ENCODE results near the gene CCDC51. TPM values are rescaled to one million over a fixed set of nuclear protein-coding genes. Genes with fewer than 3 reads are reported as not detected.
A peak's percentile ranks its signal among the peaks of the same experiment; 100 is the strongest.

CCDC51 gene
- total RNA-seq, 1 donor from 2014 or later: 11.4 TPM

DNA sequence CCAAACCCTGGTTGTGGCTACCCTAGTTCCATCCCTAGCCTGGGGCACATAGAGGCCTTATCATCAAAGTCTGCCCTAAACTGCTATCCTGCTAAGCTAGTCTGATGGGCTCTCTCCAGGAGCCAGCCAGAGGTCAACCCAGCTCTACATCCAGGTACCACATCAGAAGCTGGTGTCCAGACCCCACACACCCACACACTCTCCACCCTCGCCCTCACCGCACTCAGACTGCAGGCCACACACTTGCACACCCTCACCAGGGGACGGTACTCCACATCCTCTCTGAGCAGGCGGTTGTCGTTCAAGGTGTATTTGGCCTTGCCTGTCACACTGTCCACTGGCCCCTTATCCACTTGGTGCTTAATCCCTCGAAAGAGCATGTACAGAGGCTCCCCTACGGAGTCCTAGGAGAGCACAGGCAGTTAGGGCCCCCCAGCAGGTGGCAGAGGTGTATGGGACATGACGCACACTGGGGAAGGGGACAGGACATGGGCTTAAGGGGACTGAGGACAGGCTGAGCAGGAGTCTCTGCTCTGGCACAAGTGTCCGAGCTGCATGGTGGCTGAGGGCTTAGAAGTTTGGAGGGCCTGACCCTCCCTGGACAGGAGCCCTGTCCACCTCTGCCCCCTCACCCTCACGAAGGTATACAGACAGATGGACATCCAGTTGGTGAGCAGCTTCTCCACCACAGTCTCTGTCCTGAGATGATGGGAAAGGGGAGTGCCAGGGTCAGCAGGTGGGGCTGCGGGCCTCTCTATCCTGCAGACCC is 28.1 kb downstream of the CCDC51 start:
- intact Hi-C loops (cut with DNase I): no loop called here
- TF ChIP-seq, protein P1, sequence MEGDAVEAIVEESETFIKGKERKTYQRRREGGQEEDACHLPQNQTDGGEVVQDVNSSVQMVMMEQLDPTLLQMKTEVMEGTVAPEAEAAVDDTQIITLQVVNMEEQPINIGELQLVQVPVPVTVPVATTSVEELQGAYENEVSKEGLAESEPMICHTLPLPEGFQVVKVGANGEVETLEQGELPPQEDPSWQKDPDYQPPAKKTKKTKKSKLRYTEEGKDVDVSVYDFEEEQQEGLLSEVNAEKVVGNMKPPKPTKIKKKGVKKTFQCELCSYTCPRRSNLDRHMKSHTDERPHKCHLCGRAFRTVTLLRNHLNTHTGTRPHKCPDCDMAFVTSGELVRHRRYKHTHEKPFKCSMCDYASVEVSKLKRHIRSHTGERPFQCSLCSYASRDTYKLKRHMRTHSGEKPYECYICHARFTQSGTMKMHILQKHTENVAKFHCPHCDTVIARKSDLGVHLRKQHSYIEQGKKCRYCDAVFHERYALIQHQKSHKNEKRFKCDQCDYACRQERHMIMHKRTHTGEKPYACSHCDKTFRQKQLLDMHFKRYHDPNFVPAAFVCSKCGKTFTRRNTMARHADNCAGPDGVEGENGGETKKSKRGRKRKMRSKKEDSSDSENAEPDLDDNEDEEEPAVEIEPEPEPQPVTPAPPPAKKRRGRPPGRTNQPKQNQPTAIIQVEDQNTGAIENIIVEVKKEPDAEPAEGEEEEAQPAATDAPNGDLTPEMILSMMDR (IDR thresholded peaks at IDR 0.05): no peak
- no peaks in the 10 kb centered on the region for H3K9me3 ChIP-seq
- no peaks in the 10 kb centered on the region for H3K27me3 ChIP-seq
- H3K4me1 ChIP-seq: no peaks in the 10 kb centered on the region
- no peak overlapping the region for H3K27ac ChIP-seq
- H3K4me3 ChIP-seq: no peak overlapping the region
- peaks cover 71% of the 10 kb centered on the region for H3K36me3 ChIP-seq
- peak; percentile 44 for DNase-seq
- no peak for ATAC-seq

DNA sequence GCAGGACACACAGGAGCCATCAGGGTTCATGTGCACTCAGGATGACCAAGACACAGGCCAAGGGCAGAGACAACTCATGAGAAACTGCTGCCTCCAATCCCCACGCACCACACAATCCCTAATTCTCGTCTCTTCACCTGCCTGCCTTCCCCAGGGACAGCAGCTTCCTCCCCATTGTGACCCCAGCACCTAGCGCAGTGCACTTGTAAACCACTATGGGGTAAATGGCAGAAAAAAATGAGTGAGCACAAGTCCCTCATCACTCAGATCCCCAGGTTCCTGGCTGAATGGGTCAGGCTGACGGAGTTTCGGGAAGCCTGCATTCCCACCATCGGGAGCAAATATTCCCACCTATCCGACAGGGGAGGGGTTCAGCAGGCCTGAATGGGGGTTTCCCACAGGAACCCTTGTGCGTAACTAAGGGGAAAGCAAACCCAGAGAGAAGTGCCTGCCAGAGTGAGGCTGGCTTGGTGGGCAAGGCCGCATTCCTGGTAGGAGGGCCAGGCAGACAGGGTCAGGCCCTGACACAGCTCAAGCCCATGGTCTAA is 28.8 kb downstream of the CCDC51 start:
- Histone ChIP-seq H3K4me3 (no peak overlapping the region), H3K9me3 (no peaks in the 10 kb centered on the region), H3K4me1 (no peaks in the 10 kb centered on the region), H3K27ac (no peak overlapping the region), H3K27me3 (no peaks in the 10 kb centered on the region), H3K36me3 (peaks cover 76% of the 10 kb centered on the region)
- no peak for DNase-seq
- TF ChIP-seq, protein P1 (IDR thresholded peaks at IDR 0.05): no peak
- intact Hi-C loops (cut with DNase I): no loop called here
- no peak for ATAC-seq

DNA sequence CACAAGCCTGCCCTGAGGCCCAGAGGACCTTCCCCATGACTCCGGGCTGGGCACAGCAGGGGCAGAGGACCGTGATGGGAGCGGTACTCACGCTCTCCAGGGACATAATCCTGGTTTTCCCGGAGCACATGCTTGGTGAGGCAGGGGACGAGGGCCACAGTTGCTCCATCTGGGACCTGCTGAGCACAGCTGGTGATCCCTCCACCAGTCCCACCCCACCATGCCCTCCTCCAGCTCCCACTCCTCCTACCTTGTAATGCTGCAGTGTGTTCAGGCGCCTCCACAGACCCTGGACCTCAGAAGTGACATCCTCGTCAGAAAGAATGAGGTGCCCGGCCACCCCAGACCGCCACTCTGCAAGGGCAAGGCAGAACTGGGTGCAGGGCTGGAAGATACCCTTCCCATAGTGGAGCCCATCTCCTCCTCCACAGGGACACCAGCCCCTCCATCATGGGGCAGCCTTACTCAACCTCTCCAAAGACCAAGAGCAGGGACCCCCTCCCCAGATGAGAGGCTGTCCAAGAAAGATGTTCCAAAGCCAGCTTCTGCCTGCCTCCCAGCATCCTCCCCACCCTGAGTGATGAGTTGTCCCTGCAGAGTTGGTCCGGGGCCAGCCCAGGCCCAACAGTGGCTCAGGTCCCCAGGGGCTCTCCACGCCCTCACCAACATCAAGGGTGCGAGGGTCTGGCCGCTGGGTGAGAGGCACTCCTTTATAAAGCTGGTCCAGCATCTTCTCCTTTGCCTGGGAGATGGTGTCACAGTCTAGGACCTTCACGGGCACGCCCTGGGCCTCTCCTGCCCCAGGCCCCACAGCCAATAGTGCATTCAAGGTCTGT is 29.5 kb downstream of the CCDC51 start:
- peaks cover 76% of the 10 kb centered on the region for H3K36me3 ChIP-seq
- no peaks in the 10 kb centered on the region for H3K4me1 ChIP-seq
- H3K27me3 ChIP-seq: no peaks in the 10 kb centered on the region
- no peaks in the 10 kb centered on the region for H3K9me3 ChIP-seq
- TF ChIP-seq, protein P1 (IDR thresholded peaks at IDR 0.05): no peak
- no peak overlapping the region for H3K27ac ChIP-seq
- ATAC-seq: no peak
- DNase-seq: peak; percentile 43
- H3K4me3 ChIP-seq: no peak overlapping the region
- intact Hi-C loops (cut with DNase I): no loop called here

DNA sequence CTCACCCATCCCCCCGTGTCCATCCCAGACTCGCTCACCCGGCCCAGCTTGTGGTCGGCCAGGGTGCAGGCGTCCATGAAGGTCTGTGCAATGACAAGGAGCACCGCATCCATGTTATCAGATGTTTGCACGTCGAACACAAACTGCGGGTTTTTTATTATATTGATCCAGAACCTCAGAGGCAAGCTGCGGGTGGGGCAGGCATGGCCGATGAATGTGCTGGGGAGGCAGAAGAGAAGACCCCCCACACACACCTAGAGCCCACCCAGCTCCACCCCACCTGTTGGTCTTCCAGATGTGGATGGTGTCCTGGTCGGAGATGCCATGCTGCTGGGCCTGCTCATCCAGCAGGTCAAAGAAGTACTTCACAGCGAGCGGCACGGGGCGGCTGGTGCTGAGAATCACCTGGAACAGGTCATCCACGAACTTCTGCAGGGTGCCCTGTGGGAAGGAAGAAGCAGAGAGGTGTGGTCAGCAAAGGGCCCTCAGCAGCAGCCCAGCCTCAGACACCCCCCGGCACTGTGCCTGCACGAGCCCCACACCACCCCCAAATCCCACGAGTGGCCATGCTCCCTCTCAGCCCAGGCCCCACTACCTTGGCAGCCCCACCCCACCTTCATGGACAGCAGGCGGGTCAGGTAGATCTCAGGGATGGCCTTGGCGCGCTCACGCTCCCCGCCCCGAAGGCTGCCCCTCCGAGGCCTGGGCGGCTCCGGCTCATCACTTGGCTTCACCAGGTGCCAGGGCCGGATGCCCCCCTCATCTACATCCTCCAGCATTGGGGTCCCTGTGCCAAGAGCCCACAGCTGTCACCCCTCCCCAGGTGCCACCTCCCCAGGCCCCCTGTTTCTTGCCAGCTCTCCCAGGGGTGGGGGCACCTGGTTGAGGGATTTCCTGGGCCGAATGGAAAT is 30.4 kb downstream of the CCDC51 start:
- TF ChIP-seq, protein P1 (IDR thresholded peaks at IDR 0.05): no peak
- Histone ChIP-seq H3K4me3 (no peak overlapping the region), H3K4me1 (no peaks in the 10 kb centered on the region), H3K36me3 (peaks cover 76% of the 10 kb centered on the region), H3K27ac (no peak overlapping the region), H3K9me3 (no peaks in the 10 kb centered on the region), H3K27me3 (no peaks in the 10 kb centered on the region)
- no peak for ATAC-seq
- intact Hi-C loops (cut with DNase I): no loop called here
- peak; percentile 46 for DNase-seq

DNA sequence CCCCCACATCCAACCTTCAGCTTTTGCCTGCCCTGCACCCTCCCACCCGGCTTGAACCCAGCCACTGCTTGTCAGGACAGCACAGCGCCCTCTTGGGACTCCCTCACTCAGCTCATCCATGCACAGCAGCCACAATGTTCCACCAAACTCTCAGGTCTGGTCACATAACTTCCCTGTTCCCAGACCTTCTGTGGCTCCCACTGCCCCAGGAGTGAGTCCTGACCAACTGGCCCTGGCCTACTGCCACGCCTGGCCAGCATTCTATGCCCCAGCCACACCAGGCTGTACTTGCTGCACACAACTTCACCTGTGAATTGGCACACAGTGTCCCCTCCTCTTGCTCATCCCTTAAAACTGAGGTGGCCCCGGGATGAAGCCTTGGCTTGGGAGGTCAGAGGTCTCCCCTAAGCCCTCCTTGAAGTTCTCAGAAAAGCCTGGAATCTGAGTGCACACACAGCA is 31.1 kb downstream of the CCDC51 start:
- intact Hi-C loops (cut with DNase I): no loop called here
- no peak for ATAC-seq
- peaks cover 72% of the 10 kb centered on the region for H3K36me3 ChIP-seq
- H3K9me3 ChIP-seq: no peaks in the 10 kb centered on the region
- no peaks in the 10 kb centered on the region for H3K27me3 ChIP-seq
- peak; percentile 44 for DNase-seq
- H3K27ac ChIP-seq: no peak overlapping the region
- TF ChIP-seq, protein P1 (IDR thresholded peaks at IDR 0.05): no peak
- H3K4me1 ChIP-seq: no peaks in the 10 kb centered on the region
- no peak overlapping the region for H3K4me3 ChIP-seq
